GM18511 (cell line): Measurements from ENCODE around the gene RPP25L.
A peak's percentile ranks its signal among the peaks of the same experiment; 100 is the strongest.
"Not testable (repeated sequence)": the region's sequence is repeated elsewhere in the genome, so short reads cannot be mapped to it uniquely, and the experiment has no call there.

Source experiments
- ATAC-seq: cut with Tn5 transposase; IDR thresholded peaks from one replicate; pipeline ENCODE4 v1.9.1; 2021; ENCODE audit warnings: mild to moderate bottlenecking, moderate library complexity; ENCODE audit not compliant: unreplicated experiment

RPP25L gene

DNA sequence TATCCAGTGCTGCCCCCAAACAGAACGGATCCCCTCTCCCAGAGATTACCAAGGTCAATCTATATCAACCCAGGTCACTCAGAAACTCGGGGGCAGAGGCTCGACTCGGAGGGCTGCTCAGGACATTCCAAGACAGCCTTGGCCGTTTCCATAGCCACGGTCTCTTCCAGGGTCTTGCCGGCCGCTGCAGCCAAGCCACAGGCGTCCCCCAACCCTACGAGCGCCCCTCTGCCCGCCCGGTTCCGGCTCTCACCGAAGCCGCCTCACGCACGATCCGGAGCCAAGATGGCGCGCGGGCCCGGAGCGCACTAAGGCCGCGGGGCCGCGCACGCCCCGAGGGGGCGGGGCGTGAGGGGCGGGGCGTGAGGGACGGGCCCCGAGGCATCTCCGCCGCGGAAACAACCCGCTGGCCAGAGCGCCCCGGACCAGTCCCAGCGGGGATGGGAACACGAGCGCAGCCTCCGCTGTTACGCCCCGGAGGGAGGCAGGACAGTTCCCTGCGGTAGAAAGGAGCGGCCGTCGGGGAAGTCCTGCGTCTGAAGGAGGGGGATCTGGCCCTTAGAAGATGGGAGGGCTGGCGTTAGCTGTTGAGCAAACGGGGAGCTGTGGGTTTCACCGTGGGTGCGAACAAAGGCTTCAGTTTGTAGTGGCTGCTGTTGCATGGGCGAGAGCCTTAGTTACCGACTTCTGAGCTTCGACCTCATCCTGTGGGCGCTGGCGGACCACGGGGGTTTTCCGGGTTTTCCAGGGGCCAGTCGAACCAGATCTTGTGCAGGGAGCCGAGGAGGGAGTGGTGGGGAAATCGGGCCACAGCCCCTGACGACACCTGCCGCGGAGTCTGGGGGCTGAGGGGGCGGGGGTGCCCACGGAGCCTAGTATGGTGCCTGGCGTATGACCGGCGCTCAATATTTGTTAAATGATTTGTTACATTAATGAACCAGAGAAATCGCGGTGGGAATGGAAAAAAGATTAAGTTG, at the start of gene RPP25L:
RPP25L (minus strand) TSS at position 287 of the 977 bp plus-strand sequence. CDS start 801 bp downstream, outside the sequence.
- peak; percentile 93 for ATAC-seq

DNA sequence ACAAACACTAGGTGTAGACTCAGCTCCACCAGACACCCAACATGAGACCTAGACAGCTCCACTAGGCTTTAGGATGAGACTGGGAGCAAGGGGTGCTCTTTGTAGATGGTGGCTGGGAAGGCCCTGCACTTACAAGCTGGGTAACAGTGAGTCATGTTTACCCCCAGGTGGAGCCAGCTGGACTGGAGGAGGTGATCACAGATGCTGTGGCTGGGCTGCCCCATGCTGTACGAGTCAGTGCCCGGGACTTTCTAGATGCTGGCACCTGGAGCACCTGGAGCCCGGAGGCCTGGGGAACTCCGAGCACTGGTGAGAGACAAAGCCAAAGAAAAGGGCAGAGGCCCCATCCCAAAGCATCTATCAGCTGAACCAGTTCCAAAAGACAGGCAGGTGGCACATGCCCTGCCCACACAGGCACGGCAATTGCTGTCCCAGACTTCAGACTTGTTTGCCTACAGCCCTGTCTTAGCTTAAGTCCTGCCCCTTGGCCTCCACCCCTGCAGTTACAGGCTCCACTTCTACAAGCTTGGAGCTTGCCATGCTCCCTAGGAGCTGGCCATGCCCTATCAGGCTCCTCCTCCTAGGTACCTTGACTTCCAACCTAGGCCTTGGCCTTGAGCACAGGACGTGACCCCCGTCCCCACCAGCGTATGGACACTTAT, 47.8 kb upstream of the RPP25L start:
- ATAC-seq = no peak

GRCh38 chr9:34658461-34658860, 46.6 kb upstream of the RPP25L start:
- ATAC-seq = no peak

DNA sequence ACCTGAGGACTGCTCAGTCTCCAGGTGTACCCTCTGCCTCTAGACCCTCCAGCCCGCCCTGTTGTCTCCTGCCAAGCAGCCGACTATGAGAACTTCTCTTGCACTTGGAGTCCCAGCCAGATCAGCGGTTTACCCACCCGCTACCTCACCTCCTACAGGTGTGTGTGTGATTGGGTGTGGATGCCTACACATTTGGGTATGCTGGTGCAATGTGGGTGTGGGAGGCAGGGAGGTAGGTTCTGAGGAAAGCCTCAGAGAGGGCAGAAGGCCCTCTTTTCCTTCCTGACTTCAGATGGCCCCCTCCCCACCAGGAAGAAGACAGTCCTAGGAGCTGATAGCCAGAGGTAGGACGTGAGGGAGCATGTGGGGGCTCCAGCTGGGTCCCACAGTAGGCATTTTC, 45.1 kb upstream of the RPP25L start:
- no peak for ATAC-seq

- ATAC-seq = no peak
Measured at GRCh38 chr9:34655394-34655793, 43.5 kb upstream of the RPP25L start.

- no peak for ATAC-seq
Measured at GRCh38 chr9:34654323-34655051, 42.6 kb upstream of the RPP25L start.

DNA sequence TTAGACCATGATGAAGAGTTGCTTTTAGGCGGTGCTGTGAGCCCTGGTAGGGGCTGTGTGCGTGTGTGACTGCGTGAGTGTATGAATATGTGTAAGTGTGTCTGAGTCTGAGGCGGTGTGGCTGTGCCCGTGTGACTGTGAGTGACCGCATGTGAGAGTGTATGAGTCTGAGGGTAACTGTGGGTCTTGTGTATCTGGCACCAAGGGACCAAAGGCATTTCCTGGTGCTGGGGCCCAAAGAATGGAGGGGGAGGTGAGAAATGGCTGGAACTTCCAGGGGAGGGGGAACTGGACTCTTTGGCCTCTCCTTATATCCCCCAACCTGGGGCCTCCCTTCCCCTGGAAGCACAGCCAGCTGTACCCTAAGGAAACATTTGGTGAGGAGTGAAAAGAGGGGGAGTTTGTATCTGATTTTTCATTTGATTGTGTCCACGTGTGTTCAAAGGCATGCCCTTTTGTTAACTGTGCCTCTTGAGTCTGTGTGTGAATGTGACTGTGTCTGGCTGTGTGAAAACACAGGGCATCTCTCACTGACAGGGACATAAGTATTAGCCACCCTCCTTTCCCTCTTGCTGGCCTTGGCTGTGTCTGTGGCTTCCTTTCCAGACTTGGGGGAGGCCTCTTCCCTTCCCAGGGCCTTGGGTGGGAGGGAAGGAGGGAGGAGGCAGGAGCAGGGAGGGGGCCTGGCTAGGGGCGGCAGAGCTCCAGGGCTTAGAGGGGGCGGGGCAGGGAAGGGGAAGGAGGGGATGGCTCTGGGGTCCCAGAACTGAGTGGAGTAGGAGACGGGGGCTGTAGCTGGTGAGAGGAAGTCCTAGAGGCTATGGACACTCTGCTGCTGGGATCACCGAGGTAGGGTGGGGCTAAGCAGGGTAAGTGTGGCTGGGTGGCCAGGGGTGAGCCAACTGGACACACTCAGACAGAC, 41.5 kb upstream of the RPP25L start:
- no peak for ATAC-seq

DNA sequence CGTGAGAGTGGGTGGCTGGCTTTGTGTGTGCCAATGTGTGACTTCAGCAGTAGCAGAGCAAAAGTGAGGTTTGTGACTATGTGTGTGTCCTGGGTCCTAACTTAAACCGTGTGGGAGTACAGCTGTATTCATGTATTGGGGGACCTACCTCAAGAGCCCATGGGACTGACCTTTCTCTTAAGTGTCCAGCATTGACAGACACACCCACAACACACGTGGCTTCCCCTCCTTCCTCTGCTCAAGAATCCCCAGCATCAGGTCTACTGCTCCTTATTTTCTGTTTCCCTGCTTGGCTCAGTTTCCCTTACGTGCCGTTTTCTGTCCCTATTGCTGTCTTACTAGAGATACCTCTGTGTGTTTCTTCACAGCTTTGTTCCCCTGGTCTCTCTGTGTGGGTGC, 40.7 kb upstream of the RPP25L start:
- no peak for ATAC-seq

DNA sequence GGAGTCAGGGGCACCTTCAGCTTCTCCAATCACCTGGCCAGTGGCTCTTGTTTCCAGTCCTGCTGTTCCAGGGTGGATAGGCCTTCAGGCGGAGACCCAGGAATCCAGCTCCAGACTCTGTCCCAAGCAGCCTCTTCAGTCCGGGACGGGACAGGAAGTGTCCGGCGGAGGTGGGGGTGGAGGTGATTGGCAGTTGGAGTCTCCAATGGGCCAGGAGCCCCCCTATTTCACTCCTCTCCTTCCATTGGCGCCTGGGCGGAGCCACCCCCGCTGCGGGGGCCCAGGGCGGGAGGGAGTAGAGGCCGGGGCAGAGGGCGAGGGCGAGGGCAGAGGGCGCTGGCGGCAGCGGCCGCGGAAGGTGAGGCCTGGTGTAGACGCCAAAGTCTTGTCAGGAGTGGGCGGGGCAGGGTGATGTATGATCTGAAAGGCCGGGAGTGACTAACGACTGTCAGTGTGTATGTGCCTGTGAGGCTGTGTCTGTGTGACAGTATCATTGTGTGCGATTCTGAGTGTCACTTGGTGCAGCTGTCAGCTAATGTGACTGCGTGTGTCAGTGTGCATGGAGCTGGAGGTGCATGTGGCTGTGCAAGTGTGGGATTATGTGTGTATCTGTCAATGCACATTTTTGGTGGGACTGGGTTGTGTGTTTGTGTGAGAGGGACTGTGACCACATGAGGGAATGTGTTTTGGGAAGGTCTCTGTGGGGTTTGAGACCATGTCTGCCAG, 40.1 kb upstream of the RPP25L start, which contains the start of gene IL11RA:
IL11RA (plus strand) TSS at position 310 of the 726 bp plus-strand sequence. CDS start 3,033 bp downstream, outside the sequence.
- no peak for ATAC-seq

GRCh38 chr9:34651321-34651720, 39.4 kb upstream of the RPP25L start:
- ATAC-seq = no peak

GRCh38 chr9:34650816-34651215, 38.9 kb upstream of the RPP25L start:
- no peak for ATAC-seq

GRCh38 chr9:34648673-34649072, 36.8 kb upstream of the RPP25L start:
- ATAC-seq = no peak

DNA sequence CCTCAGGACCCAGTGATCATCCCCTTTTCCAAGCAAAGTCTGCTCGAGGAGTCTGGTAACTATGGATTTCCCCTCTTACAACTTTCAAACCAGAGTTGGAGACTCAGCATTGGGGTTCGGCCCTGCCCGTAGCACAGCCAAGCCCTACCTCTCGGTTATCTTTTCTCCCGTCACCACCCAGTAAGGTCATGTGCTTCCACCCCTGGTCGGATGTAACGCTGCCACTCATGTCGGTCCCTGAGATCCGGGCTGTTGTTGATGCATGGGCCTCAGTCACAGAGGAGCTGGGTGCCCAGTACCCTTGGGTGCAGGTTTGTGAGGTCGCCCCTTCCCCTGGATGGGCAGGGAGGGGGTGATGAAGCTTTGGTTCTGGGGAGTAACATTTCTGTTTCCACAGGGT, 35.8 kb upstream of the RPP25L start:
- no peak for ATAC-seq

- ATAC-seq = no peak
Measured at GRCh38 chr9:34647084-34647403, 35.1 kb upstream of the RPP25L start.

DNA sequence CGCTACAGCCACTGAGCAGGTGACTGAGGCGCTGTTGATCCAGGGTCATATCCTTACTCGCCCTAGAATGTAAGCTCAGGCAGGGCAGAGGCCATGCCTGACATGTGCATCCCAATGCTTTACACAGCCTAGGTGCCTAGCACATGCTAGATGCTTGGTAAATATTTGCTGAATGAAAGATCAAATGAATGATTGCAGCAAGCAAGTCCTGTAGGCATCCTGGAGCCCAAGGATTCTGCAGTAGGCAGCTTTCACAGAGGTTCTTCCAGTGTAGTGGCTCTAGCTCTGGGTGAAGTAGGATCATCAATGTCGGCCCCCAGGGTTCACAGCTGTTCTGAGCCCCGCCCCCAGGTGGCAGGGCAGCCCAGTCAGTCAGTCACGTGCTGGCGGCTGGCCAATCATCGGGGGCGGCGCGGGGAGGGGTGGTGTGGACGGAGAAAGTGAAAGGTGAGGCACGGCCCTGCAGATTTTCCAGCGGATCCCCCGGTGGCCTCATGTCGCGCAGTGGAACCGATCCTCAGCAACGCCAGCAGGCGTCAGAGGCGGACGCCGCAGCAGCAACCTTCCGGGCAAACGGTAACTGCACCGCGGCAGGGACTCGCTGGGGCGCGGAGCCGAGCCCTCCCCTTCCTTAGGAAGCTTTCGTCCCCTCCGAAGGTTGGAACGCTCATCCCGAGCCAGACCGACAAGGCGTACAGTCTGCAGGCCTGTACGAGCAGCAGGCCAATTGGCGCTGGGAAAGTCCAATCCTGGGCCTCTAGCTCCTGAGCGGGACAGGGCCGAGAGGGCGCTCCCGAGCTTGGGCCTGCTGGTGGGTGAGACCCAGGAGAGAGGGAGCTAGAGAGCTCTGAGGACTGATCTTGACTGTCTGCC, 34.5 kb upstream of the RPP25L start, which contains the start of gene GALT:
GALT (plus strand) TSS at position 465 of the 873 bp plus-strand sequence; CDS start at position 495, 30 bp downstream.
- peak; percentile 87 for ATAC-seq

DNA sequence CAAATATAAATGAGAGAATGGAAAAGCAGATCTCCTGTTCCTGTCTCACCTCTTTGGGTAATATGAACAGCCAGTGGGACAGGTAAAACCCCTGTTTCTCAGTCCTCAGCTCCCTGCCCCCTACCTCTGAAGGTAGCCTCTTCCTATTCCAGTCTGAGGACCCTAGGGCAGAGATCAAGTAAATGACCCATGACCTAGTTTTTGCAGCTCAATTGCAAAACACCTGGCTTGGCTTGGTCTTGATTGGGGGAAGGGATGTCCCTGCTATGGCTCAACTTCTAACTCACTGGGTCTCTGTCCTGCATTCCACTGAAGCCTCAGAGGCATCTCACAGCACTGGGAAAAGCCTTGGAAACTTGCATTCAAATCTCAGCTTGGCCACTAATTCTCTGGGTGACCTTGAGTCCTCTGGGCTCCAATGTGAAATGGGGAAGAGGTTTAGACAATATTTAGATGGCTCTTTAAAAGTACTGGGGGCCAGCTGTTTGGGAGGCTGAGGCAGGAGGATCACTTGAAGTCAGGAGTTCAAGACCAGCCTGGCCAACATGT, 32.9 kb upstream of the RPP25L start:
- no peak for ATAC-seq

DNA sequence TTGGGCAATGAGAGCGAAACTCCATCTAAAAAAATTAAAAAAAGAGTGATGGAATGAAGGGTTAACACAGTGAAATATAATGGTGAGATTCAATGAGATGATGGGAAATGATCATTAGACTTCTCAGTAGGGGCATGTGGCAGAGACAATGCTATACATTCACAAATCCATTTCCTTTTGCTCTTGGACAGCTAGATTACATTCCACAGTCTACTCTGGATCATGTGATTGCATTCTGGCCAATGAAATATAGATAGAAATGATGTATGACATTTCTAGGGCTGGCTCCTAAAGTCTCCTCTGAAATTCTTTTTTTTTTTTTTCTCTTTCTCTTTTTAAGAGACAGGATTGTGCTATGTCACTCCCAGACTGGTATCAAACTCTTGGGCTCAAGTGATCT, 30.8 kb upstream of the RPP25L start:
- no peak for ATAC-seq

DNA sequence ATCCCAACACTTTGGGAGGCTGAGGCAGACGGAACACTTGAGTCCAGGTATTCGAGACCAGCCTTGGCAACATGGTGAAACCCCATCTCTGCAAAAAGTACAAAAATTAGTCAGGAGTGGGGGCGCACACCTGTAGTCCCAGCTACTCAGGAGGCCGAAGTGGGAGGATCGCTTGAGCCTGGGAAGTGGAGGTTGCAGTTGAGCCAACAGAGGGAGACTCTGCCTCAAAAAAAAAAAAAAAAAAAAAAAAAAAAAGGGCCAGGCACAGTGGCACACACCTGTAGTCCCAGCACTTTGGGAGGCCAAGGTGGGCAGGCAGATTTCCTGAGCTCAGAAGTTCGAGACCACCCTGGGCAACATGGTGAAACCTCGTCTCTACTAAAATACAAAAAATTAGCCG, 27.4 kb upstream of the RPP25L start:
- not testable (repeated sequence) for ATAC-seq
